ENCODE measurements around the gene C18orf63. TPM values are rescaled to one million over a fixed set of nuclear protein-coding genes. Genes with fewer than 3 reads are reported as not detected.

Gene C18orf63
- total RNA-seq, 2 donors from 2014 or later, result not detected

- H3K27me3 ChIP-seq, result no peaks in the 10 kb centered on the region
- no peaks in the 10 kb centered on the region for H3K4me1 ChIP-seq
- intact Hi-C loops (cut with DNase I), result loop anchor here (5.0 kb wide), 1 partner anchor 209 kb away; no protein-coding TSS in a partner anchor
- ATAC-seq, result no peak
- WGBS, 2 donors, result 30 to 31% methylated on average over 2 of the region's 2 CpGs
- no peak for TF ChIP-seq POLR2A (IDR thresholded peaks at IDR 0.05)
- no peak for DNase-seq
- no peaks in the 10 kb centered on the region for H3K9me3 ChIP-seq
- no peak overlapping the region for H3K27ac ChIP-seq
- H3K36me3 ChIP-seq (replicated peaks in 1 of 2; ENCODE audit: insufficient read depth in 1 of 2, low read depth in 2 of 2), result no peaks in the 10 kb centered on the region
- H3K4me3 ChIP-seq, result no peak overlapping the region
Measured at GRCh38 chr18:74348581-74348980, 32.9 kb downstream of the C18orf63 start.

GRCh38 chr18:74351354-74351753 is 35.7 kb downstream of the C18orf63 start:
- peak in 1 of 4 donors; percentile 30 for DNase-seq
- ATAC-seq, result no peak
- intact Hi-C loops (cut with DNase I), result loop anchor here (5.0 kb wide), 1 partner anchor 196 kb away; no protein-coding TSS in a partner anchor

GRCh38 chr18:74353169-74353775 is 37.6 kb downstream of the C18orf63 start:
- no peaks in the 10 kb centered on the region for H3K27me3 ChIP-seq
- WGBS, 2 donors, result 49 to 58% methylated on average over 1 of the region's 1 CpG

More at GRCh38 chr18:74351354-74351753, 35.7 kb downstream of the C18orf63 start:
- WGBS, 2 donors, result 38 to 62% methylated on average over 1 of the region's 1 CpG
- Histone ChIP-seq H3K36me3 (replicated peaks in 1 of 2; ENCODE audit: insufficient read depth in 1 of 2, low read depth in 2 of 2) (no peaks in the 10 kb centered on the region), H3K4me1 (no peaks in the 10 kb centered on the region), H3K27me3 (no peaks in the 10 kb centered on the region), H3K27ac (no peak overlapping the region), H3K9me3 (no peaks in the 10 kb centered on the region), H3K4me3 (no peak overlapping the region)
- no peak for TF ChIP-seq CTCF (IDR thresholded peaks at IDR 0.05)
- TF ChIP-seq POLR2A (IDR thresholded peaks at IDR 0.05), result no peak

GRCh38 chr18:74356959-74357358 is 41.3 kb downstream of the C18orf63 start:
- no peak for ATAC-seq
- intact Hi-C loops (cut with DNase I), result no loop called here
- no peaks in the 10 kb centered on the region for H3K4me1 ChIP-seq
- no peaks in the 10 kb centered on the region for H3K9me3 ChIP-seq
- no peak for TF ChIP-seq CTCF (IDR thresholded peaks at IDR 0.05)
- TF ChIP-seq POLR2A (IDR thresholded peaks at IDR 0.05), result no peak
- DNase-seq, result no peak
- H3K4me3 ChIP-seq, result no peak overlapping the region
- no peaks in the 10 kb centered on the region for H3K36me3 ChIP-seq (replicated peaks in 1 of 2; ENCODE audit: insufficient read depth in 1 of 2, low read depth in 2 of 2)
- H3K27ac ChIP-seq, result no peak overlapping the region
- WGBS, 2 donors, result 89 to 96% methylated on average over 1 of the region's 1 CpG
- no peaks in the 10 kb centered on the region for H3K27me3 ChIP-seq

More at GRCh38 chr18:74353169-74353775, 37.6 kb downstream of the C18orf63 start:
- peak; percentile 93 for ATAC-seq
- Histone ChIP-seq H3K27ac (no peak overlapping the region), H3K9me3 (no peaks in the 10 kb centered on the region), H3K4me1 (no peaks in the 10 kb centered on the region), H3K36me3 (replicated peaks in 1 of 2; ENCODE audit: insufficient read depth in 1 of 2, low read depth in 2 of 2) (no peaks in the 10 kb centered on the region), H3K4me3 (no peak overlapping the region)
- peak; percentile 66 to 80 (median 74) for DNase-seq
- TF ChIP-seq POLR2A (IDR thresholded peaks at IDR 0.05) (no peak), CTCF (IDR thresholded peaks at IDR 0.05) (peak; percentile 55 to 86 (median 80))
- intact Hi-C loops (cut with DNase I), result loop anchor here (5.0 kb wide), 1 partner anchor 194 kb away; no protein-coding TSS in a partner anchor

- H3K27me3 ChIP-seq, result no peaks in the 10 kb centered on the region
- no peaks in the 10 kb centered on the region for H3K36me3 ChIP-seq (replicated peaks in 1 of 2; ENCODE audit: insufficient read depth in 1 of 2, low read depth in 2 of 2)
- H3K4me3 ChIP-seq, result no peak overlapping the region
- no peaks in the 10 kb centered on the region for H3K9me3 ChIP-seq
- WGBS, 2 donors, result 88 to 90% methylated on average over 22 of the region's 22 CpGs
- H3K27ac ChIP-seq, result no peak overlapping the region
- ATAC-seq (no peak), DNase-seq (no peak)
- no peak for TF ChIP-seq CTCF (IDR thresholded peaks at IDR 0.05)
- no peak for TF ChIP-seq POLR2A (IDR thresholded peaks at IDR 0.05)
- intact Hi-C loops (cut with DNase I), result loop anchor here (5.0 kb wide), 1 partner anchor 121 kb away; no protein-coding TSS in a partner anchor
- H3K4me1 ChIP-seq, result no peaks in the 10 kb centered on the region
Measured at GRCh38 chr18:74360852-74361655, 45.4 kb downstream of the C18orf63 start.
